Neural cell (in vitro differentiated cells): ENCODE data around the gene DCAF8. TPM values are rescaled to one million over a fixed set of nuclear protein-coding genes. Genes with fewer than 3 reads are reported as not detected.
"Not testable (repeated sequence)": the region's sequence is repeated elsewhere in the genome, so short reads cannot be mapped to it uniquely, and the experiment has no call there.

ENCODE experiments used
- H2AFZ ChIP-seq: fragments of 200-600, 300-800 bp; sonication (generic), shearing (Covaris generic); 2 replicates; pipeline ENCODE4 v1.6.0; 2014; ENCODE audit warnings: low read depth, mild to moderate bottlenecking, antibody characterized with exemption, low read length, moderate library complexity
- H3F3A ChIP-seq: fragments of 200-600 bp; shearing (Covaris generic); 2 replicates; pipeline ENCODE4 v1.6.1; 2016; ENCODE audit warnings: mild to moderate bottlenecking, moderate library complexity, mixed read lengths, antibody characterized with exemption, low read length; ENCODE audit not compliant: insufficient read depth, poor library complexity, severe bottlenecking
- H3K27ac ChIP-seq: fragments of 200-600, 300-800 bp; sonication (generic), shearing (Covaris generic); 2 replicates; pipeline ENCODE4 v1.5.1; 2014; ENCODE audit warnings: mild to moderate bottlenecking, low read length, moderate library complexity
- H3K27me3 ChIP-seq: fragments of 300-800, 200-600 bp; sonication (generic), shearing (Covaris generic); 2 replicates; pipeline ENCODE4 v1.6.0; 2014; ENCODE audit warnings: mild to moderate bottlenecking, low read depth, low read length, moderate library complexity; ENCODE audit not compliant: insufficient read depth
- H3K36me3 ChIP-seq: fragments of 300-800, 200-600 bp; sonication (generic), shearing (Covaris generic); 2 replicates; pipeline ENCODE4 v1.5.1; 2014; ENCODE audit warnings: mild to moderate bottlenecking, antibody characterized with exemption, low read length, moderate library complexity; ENCODE audit not compliant: insufficient read depth
- H3K4me2 ChIP-seq: fragments of 300-800, 200-600 bp; sonication (generic), shearing (Covaris generic); 2 replicates; pipeline ENCODE4 v1.6.0; 2014; ENCODE audit warnings: mild to moderate bottlenecking, low read length
- H3K4me3 ChIP-seq: fragments of 300-800, 200-600 bp; sonication (generic), shearing (Covaris generic); 2 replicates; pipeline ENCODE4 v1.5.1; 2014; ENCODE audit warnings: mild to moderate bottlenecking, low read length, moderate library complexity
- H3K79me2 ChIP-seq: fragments of 200-600 bp; shearing (Covaris generic); replicated peaks from 2 replicates; pipeline ENCODE4 v1.6.0; 2014; ENCODE audit warnings: mild to moderate bottlenecking, low read length, moderate library complexity; ENCODE audit not compliant: insufficient read depth
- H3K9ac ChIP-seq: fragments of 300-800, 200-600 bp; sonication (generic), shearing (Covaris generic); 2 replicates; pipeline ENCODE4 v1.6.1; 2016; ENCODE audit warnings: mild to moderate bottlenecking, low read length, mixed read lengths
- H3K9me2 ChIP-seq: fragments of 200-600 bp; shearing (Covaris generic); 2 replicates; pipeline ENCODE4 v1.6.1; 2016; ENCODE audit warnings: mild to moderate bottlenecking, low read length, mixed read lengths; ENCODE audit not compliant: insufficient read depth
- H3K9me3 ChIP-seq: fragments of 200-600, 300-800 bp; sonication (generic), shearing (Covaris generic); 2 replicates; pipeline ENCODE4 v1.6.1; 2016; ENCODE audit warnings: mild to moderate bottlenecking, mixed run types, low read length, moderate library complexity, mixed read lengths
- H4K20me1 ChIP-seq: fragments of 200-600 bp; shearing (Covaris generic); 2 replicates; pipeline ENCODE4 v1.6.1; 2016; ENCODE audit warnings: mild to moderate bottlenecking, mixed run types; ENCODE audit not compliant: insufficient read depth
- CTCF ChIP-seq: fragments of 450-650 bp; IDR thresholded peaks from 2 replicates; pipeline ENCODE4 v1.5.1; 2014; ENCODE audit warnings: antibody characterized with exemption, mild to moderate bottlenecking, moderate library complexity; ENCODE audit not compliant: poor library complexity, severe bottlenecking
- EP300 ChIP-seq: fragments of 450-650 bp; conservative IDR thresholded peaks from 2 replicates; pipeline ENCODE4 v1.6.1; 2014; ENCODE audit warnings: antibody characterized with exemption, mild to moderate bottlenecking, moderate library complexity; ENCODE audit not compliant: poor library complexity, severe bottlenecking
- EZH2 ChIP-seq: fragments of 200-600, 300-800 bp; shearing (Covaris generic), sonication (generic); IDR thresholded peaks from 2 replicates; pipeline ENCODE4 v1.6.1; 2014; ENCODE audit warnings: antibody characterized with exemption, low read length, borderline replicate concordance, mild to moderate bottlenecking; ENCODE audit not compliant: insufficient read depth, poor library complexity, severe bottlenecking
- MXI1 ChIP-seq: fragments of 450-650 bp; conservative IDR thresholded peaks from 2 replicates; pipeline ENCODE4 v1.6.1; 2014; ENCODE audit warnings: antibody characterized with exemption, mild to moderate bottlenecking; ENCODE audit not compliant: poor library complexity, severe bottlenecking
- POLR2AphosphoS5 ChIP-seq: IDR thresholded peaks from 2 replicates; pipeline ENCODE4 v1.6.1; 2012
- RAD21 ChIP-seq: fragments of 450-650 bp; conservative IDR thresholded peaks from 2 replicates; pipeline ENCODE4 v1.6.1; 2014; ENCODE audit warnings: antibody characterized with exemption, mild to moderate bottlenecking, moderate library complexity
- SMC3 ChIP-seq: fragments of 450-650 bp; conservative IDR thresholded peaks from 2 replicates; pipeline ENCODE4 v1.6.1; 2014; ENCODE audit warnings: antibody characterized with exemption, mild to moderate bottlenecking, moderate library complexity; ENCODE audit not compliant: poor library complexity
- TAF1 ChIP-seq: IDR thresholded peaks from 2 replicates; pipeline ENCODE4 v1.6.1; 2012; ENCODE audit warnings: low read depth
- polyA plus RNA-seq: library from polyadenylated mRNA; depleted of rRNA; stranded (reverse); fragments of >200 nt; gene quantifications from 2 replicates; pipeline ENCODE4 v1.2.3, GENCODE V29; 2014
- TF ChIP-seq, protein P1 (sequence below): IDR thresholded peaks from 2 replicates; pipeline ENCODE4 v1.6.1; 2012; ENCODE audit warnings: borderline replicate concordance

The DCAF8 gene
- polyA plus RNA-seq, 1 donor from 2014 or later = 153 TPM

GRCh38 chr1:160291248-160292220, 29.2 kb upstream of the DCAF8 start:
- H3K27ac ChIP-seq = no peak overlapping the region
- no peaks in the 10 kb centered on the region for H3K9me3 ChIP-seq
- peaks cover 15% of the 10 kb centered on the region for H3K36me3 ChIP-seq
- no peak overlapping the region for H3K4me3 ChIP-seq
- TF ChIP-seq POLR2AphosphoS5 = no peak
- peak; percentile 88 for TF ChIP-seq CTCF
- TF ChIP-seq RAD21 = peak; percentile 77
- TF ChIP-seq, protein P1, sequence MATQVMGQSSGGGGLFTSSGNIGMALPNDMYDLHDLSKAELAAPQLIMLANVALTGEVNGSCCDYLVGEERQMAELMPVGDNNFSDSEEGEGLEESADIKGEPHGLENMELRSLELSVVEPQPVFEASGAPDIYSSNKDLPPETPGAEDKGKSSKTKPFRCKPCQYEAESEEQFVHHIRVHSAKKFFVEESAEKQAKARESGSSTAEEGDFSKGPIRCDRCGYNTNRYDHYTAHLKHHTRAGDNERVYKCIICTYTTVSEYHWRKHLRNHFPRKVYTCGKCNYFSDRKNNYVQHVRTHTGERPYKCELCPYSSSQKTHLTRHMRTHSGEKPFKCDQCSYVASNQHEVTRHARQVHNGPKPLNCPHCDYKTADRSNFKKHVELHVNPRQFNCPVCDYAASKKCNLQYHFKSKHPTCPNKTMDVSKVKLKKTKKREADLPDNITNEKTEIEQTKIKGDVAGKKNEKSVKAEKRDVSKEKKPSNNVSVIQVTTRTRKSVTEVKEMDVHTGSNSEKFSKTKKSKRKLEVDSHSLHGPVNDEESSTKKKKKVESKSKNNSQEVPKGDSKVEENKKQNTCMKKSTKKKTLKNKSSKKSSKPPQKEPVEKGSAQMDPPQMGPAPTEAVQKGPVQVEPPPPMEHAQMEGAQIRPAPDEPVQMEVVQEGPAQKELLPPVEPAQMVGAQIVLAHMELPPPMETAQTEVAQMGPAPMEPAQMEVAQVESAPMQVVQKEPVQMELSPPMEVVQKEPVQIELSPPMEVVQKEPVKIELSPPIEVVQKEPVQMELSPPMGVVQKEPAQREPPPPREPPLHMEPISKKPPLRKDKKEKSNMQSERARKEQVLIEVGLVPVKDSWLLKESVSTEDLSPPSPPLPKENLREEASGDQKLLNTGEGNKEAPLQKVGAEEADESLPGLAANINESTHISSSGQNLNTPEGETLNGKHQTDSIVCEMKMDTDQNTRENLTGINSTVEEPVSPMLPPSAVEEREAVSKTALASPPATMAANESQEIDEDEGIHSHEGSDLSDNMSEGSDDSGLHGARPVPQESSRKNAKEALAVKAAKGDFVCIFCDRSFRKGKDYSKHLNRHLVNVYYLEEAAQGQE = no peak
- TF ChIP-seq MXI1 = peak; percentile 53
- TF ChIP-seq TAF1 = no peak
- TF ChIP-seq EZH2 = no peak
- TF ChIP-seq EP300 = no peak
- TF ChIP-seq SMC3 = peak; percentile 91
- no peaks in the 10 kb centered on the region for H3K79me2 ChIP-seq
- H4K20me1 ChIP-seq = no peaks in the 10 kb centered on the region
- no peak overlapping the region for H3K4me2 ChIP-seq
- no peak overlapping the region for H2AFZ ChIP-seq
- no peaks in the 10 kb centered on the region for H3K27me3 ChIP-seq
- H3F3A ChIP-seq = no peaks in the 10 kb centered on the region
- H3K9ac ChIP-seq = no peak overlapping the region
- H3K9me2 ChIP-seq = no peaks in the 10 kb centered on the region

DNA sequence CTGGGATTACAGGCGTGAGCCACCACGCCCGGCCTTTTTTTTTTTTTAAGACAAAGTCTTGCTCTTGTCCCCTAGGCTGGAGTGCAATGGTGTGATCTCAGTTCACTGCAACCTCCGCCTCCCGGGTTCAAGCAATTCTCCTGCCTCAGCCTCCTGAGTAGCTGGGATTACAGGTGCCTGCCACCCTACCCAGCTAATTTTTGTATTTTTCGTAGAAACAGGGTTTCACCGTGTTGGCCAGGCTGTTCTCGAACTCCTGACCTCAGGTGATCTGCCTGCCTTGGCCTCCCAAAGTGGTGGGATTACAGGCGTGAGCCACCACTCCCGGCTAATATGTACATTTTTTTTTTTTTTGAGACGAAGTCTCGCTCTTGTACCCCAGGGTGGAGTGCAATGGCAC, 25.4 kb upstream of the DCAF8 start:
- not testable (repeated sequence) for H3K4me2 ChIP-seq, H3K9ac ChIP-seq, H2AFZ ChIP-seq, H3K9me2 ChIP-seq, H3F3A ChIP-seq, H3K9me3 ChIP-seq, H4K20me1 ChIP-seq, H3K79me2 ChIP-seq, H3K4me3 ChIP-seq, H3K27ac ChIP-seq, H3K27me3 ChIP-seq
- H3K36me3 ChIP-seq = peaks cover 15% of the 10 kb centered on the region
